Fibroblast of gingiva (primary cell): ENCODE data around the gene CMIP.
A peak's percentile ranks its signal among the peaks of the same experiment; 100 is the strongest.

Source experiments
- DNase-seq: peaks from one replicate; pipeline ENCODE4 v3.0.0-alpha.2; 2011; ENCODE audit warnings: low read depth

Gene CMIP

DNA sequence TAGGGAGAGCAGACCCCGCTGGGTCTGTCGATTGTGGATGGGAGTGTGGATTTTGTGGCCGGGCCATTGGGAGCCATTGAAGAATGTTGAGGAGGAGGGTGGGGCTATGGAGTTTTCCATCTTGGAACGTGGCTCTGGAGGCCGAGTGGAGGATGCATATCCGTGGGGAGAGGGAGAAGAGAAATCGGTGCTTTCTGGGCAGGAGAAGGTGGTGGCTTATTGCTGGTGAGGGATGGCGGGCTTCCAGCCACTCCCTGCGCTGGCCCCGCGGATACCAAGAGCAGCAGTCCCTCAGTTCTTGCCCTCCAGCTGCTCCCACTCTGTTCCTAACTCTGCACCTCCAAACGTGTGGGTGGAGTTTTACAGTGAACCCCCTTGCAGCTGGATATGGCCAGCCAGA, 162.4 kb downstream of the CMIP start:
- no peak for DNase-seq

- DNase-seq: no peak
Measured at GRCh38 chr16:81607805-81608522, 163.4 kb downstream of the CMIP start.

DNA sequence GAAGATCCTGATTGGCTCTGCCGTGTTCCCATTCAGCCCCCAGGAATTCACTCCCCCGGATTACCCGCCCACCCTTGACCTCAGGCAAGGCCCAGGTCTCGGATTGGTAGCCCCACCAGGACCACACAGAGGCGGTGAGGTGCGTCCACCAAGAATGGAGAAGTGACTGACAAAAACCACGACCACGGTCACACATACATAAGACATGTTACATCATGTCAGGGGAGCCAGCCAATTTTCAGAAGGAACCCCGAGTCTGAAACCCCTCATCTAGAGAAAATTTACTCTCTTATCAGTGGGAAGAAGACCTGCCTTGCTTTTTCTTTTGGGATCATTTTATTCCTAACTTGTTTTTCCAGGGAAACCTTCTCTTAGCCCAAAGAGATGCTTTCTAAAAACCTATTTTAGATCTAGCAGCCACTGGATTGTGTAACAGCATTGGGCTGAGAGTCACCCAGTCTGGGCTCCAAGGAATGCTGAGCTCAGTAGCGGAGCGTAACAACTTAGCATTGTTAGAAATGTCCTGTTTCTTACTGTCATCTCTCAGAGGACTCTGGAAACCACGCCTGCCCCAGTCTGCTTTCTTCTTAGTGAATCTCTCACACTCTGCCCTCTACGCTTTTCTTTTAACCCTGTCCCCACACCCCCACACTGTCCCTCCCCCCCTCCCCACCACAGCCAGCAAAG, 164.1 kb downstream of the CMIP start:
- DNase-seq: peak; percentile 75

- DNase-seq: no peak
Measured at GRCh38 chr16:81609323-81609892, 164.8 kb downstream of the CMIP start.

GRCh38 chr16:81610144-81610842, 165.7 kb downstream of the CMIP start:
- DNase-seq: peak; percentile 66

GRCh38 chr16:81610936-81611335, 166.3 kb downstream of the CMIP start:
- DNase-seq: no peak

DNA sequence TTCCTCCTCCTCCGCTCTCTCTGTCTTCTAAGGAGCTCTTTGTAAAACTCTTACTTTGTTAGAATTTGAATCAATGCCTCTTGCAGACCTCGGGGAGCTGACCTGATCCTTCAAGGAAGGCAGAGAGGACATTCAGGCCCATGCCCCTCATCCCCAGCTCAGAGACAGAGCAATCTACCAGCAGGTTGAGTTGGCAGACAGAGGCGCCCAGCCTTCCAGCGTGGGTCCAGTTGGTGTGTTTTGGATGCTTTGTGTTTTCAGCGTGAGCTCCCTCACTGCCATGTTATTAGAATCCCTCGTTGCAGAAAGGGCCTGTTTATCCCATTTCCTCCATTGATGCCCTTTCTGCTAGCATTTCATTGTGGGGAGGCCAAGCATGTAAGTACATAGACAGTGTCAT, 167.1 kb downstream of the CMIP start:
- DNase-seq: no peak

DNA sequence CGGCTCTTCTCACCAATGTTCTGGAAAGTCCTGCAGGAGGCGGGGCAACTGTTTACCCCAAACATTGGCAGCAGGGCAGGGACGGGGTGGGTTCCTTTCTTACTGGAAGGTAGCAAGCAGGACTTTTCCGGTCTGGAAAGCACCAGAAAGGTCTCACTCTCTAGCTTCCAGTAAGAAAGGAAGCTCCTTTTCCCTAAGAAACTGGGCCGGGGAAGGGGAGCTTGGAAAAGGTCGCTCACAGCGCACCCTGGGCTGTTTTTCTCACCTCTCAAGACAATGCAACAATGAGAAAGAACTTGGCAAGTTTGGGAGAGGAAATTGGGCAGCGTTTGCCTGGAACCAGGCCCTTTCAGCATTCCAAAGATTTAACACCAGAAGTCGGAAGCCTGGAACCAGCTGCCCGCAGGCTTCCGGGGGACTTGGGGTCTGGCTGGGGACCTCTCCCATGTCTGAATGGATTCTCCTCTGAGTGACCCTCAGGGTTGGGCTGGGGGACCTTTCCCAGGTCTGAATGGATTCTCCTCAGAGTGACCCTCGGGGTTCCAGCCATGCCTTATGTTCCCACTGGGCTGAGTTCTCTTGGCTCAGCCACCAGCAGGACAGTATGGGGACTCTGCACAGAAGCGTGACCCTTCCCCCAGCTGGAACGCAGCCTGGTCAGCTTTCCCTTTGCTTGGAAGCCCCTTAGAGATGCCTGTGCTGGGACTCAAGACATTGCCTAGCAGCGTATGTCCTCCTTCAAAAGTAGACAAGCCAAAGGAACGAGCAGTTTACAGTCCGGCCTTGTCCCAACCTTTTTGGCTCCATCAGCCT, 167.9 kb downstream of the CMIP start:
- no peak for DNase-seq

- no peak for DNase-seq
Measured at GRCh38 chr16:81614171-81614570, 169.6 kb downstream of the CMIP start.

- DNase-seq: no peak
Measured at GRCh38 chr16:81614654-81615359, 170.2 kb downstream of the CMIP start.

GRCh38 chr16:81615411-81615810, 170.8 kb downstream of the CMIP start:
- DNase-seq: no peak

DNA sequence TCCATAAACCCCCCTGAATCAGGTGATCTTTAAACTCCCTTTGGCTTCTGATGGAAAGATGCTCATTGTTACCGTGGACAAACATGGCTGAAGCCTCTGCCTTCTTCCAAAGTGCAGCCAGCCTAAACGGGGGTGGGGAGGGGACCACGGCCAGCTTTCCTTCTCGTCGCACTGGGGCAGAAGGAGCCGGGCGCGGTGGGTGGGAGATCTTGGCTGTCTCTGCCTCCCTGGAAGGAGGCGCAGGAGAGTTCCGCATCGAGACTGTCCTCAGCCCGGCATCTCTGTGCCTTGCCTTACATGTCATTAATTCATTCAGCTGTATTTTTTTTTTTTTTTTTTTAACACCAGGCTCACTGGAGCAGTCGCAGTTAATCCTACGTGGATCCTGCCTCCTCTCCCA, 171.2 kb downstream of the CMIP start:
- DNase-seq: no peak

GRCh38 chr16:81616321-81617020, 171.9 kb downstream of the CMIP start:
- peak; percentile 33 for DNase-seq

DNA sequence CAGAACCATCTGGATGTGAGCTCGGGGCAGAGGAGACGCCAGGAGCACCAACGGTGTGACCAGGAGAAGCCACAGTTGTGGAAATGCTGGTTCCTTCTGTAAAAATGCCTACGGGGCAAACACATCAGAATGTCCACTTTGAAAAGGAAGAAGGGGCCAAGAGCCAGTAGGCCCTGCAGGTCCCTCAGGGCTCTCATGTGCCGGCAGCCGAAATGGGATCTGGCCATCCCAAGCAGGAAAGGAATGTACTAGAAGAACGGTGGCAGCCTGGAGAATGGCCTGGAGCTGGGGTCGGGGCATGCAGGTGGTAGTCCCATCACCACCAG, 172.4 kb downstream of the CMIP start:
- no peak for DNase-seq

DNA sequence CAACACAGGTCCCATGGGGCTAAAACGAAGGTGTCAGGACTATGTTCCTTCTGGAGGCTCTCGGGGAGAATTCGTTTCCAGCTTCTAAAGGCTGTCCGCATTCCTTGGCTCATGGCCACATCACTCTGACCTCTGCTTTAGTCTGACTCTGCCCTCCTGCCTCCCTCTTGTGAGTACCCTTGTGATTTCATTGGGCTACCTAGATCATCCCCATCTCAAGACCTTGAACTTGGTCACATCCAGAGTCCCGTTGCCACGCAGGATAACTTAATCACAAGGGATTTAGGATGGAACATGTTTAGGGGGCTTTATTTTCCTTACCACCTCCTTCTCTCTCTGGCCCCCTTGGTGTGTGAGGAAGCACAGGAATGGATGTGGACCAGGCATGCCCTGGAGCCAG, 173.6 kb downstream of the CMIP start:
- no peak for DNase-seq

DNA sequence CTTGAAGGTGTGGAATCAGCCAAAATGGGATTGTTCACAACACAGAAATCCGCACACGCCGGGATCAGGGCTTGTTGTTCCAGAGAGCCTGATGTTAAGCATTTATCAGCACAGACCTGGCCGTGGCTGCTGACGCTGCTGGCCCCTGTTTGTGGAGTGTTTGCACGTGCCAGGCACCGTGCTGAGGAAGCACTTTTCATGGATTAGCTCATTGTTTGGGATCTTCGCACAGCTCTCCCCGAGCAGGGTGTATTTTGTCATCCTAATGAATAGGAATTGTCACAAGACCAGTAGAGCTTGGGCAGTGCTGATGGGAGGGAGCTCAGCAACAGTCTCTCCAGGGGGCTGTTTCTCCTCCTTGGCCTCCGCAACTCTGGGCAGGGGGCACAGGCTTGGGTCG, 174.1 kb downstream of the CMIP start:
- DNase-seq: no peak

DNA sequence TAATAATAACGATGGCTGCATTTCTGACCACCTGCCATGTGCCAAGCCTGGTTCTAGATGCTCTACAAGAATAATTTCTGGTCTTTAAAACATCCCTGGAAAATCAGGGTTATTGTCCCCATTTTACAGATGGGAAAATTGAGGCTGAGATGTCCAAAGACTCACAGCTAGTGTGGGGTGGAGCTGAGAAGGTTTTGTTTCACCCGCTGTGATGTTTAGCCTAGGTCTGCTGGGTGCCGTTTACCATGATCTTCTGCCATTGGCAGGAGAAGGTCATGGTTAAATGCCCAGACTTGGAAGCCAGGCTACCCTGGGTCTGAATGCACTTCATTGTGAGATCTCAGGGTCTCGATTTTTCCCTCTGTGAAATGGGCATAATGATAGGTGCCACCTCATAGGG, 175.4 kb downstream of the CMIP start:
- DNase-seq: no peak

GRCh38 chr16:81620796-81621195, 176.2 kb downstream of the CMIP start:
- DNase-seq: no peak

GRCh38 chr16:81621496-81621895, 176.9 kb downstream of the CMIP start:
- DNase-seq: no peak

DNA sequence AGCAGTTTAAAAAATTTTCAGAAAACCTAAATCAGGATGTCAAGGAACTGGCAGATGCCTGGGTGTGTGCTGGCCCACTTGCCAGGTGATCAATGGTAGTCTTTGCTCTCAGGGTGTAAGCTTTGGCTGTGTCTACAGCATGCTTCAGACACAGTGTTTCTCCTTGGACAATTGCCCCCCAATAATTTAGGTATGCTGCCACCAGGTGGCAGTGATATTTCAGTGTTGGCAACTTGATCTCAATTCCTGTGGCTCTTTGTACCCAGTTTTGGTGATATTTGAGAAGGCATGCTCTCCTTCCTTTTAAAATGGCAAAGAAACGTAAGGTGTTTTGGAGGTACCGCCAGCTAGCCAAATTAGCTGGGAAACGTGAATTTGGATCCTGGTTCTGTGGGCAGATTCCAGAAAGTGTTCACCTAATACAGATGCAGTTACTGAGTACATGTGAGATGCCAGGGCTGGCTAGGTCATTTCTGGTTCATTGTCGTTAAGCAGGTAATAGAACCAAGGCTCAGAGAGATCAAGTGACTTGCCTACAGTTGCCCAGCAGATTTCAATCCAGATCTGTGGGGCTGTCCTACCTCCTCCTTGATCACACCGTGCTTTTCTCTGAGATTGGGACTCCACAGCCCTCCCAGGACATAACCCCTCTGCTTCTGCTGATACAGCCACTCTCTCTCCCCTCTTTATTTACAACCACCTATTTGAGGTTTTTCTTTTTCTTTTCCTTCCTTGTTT, 178.9 kb downstream of the CMIP start:
- DNase-seq: peak; percentile 30
